Mesodermal cell (in vitro differentiated cells): ENCODE results near the gene TUNAR.

ENCODE experiments used
- H3K27ac ChIP-seq: 2 replicates; pipeline ENCODE4 v1.7.0; 2013; ENCODE audit warnings: mild to moderate bottlenecking, low read depth, low read length, moderate library complexity; ENCODE audit not compliant: severe bottlenecking
- H3K36me3 ChIP-seq: 2 replicates; pipeline ENCODE4 v1.7.1; 2013; ENCODE audit warnings: mild to moderate bottlenecking, low read length, moderate library complexity; ENCODE audit not compliant: control insufficient read depth, insufficient read depth
- H3K4me1 ChIP-seq: one replicate; pipeline ENCODE4 v1.7.1; 2013; ENCODE audit warnings: mild to moderate bottlenecking, low read length; ENCODE audit not compliant: insufficient read depth, control insufficient read depth, poor library complexity, severe bottlenecking
- H3K4me3 ChIP-seq: 2 replicates; pipeline ENCODE4 v1.7.0; 2013; ENCODE audit warnings: low read length, control low read depth, mild to moderate bottlenecking; ENCODE audit not compliant: insufficient read depth, poor library complexity, severe bottlenecking; ENCODE audit errors: extremely low read depth
- H3K9me3 ChIP-seq: 2 replicates; pipeline ENCODE4 v1.7.1; 2013; ENCODE audit warnings: mild to moderate bottlenecking, low read length, moderate library complexity; ENCODE audit not compliant: control insufficient read depth
- WGBS, 2 experiments: methylation state at CpG; one replicate each; pipeline ENCODE4 v1.1.5; 2013; ENCODE audit warnings: missing lambda C conversion rate in 2 of 2; ENCODE audit not compliant: insufficient coverage in 2 of 2; 5-methylcytosine and 5-hydroxymethylcytosine counted together

The TUNAR gene

GRCh38 chr14:95870772-95871171 lies 5.9 kb upstream of the TUNAR start:
- Histone ChIP-seq H3K27ac (no peak overlapping the region), H3K4me1 (no peaks in the 10 kb centered on the region), H3K36me3 (no peaks in the 10 kb centered on the region), H3K9me3 (no peaks in the 10 kb centered on the region), H3K4me3 (no peak overlapping the region)
- 90 to 93% methylated on average over 2 to 4 of the region's 7 CpGs for WGBS, 2 experiments

DNA sequence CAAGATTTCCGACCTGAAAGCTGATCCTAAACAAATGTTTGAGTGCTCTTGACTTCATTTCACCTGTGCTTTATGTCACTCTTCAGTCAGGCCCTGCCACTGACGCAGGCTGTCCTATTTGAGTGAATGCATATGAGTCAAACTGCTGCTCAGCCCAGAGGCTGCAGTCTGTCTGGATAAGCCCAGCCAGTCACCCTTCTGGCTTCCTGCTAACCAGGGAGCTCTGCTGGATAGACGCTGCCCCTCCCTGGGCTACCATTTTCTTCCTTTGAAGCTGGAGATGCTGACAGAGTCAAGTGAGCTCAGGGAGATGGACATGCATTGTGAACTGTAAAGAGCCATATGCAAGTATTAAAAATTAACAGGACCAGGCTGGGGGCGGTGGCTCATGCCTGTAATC lies 5.1 kb upstream of the TUNAR start:
- no peaks in the 10 kb centered on the region for H3K9me3 ChIP-seq
- 84 to 90% methylated on average over 3 to 4 of the region's 4 CpGs for WGBS, 2 experiments
- H3K4me3 ChIP-seq: no peak overlapping the region

GRCh38 chr14:95872777-95873176 lies 3.9 kb upstream of the TUNAR start:
- no peaks in the 10 kb centered on the region for H3K9me3 ChIP-seq
- WGBS, 2 experiments: no CpG with 5 or more reads among the region's 3 CpGs
- H3K27ac ChIP-seq: no peak overlapping the region
- no peaks in the 10 kb centered on the region for H3K4me1 ChIP-seq
- no peaks in the 10 kb centered on the region for H3K36me3 ChIP-seq
- no peak overlapping the region for H3K4me3 ChIP-seq

More for the DNA sequence above, 5.1 kb upstream of the TUNAR start:
- Histone ChIP-seq H3K27ac (no peak overlapping the region), H3K36me3 (no peaks in the 10 kb centered on the region), H3K4me1 (no peaks in the 10 kb centered on the region)

DNA sequence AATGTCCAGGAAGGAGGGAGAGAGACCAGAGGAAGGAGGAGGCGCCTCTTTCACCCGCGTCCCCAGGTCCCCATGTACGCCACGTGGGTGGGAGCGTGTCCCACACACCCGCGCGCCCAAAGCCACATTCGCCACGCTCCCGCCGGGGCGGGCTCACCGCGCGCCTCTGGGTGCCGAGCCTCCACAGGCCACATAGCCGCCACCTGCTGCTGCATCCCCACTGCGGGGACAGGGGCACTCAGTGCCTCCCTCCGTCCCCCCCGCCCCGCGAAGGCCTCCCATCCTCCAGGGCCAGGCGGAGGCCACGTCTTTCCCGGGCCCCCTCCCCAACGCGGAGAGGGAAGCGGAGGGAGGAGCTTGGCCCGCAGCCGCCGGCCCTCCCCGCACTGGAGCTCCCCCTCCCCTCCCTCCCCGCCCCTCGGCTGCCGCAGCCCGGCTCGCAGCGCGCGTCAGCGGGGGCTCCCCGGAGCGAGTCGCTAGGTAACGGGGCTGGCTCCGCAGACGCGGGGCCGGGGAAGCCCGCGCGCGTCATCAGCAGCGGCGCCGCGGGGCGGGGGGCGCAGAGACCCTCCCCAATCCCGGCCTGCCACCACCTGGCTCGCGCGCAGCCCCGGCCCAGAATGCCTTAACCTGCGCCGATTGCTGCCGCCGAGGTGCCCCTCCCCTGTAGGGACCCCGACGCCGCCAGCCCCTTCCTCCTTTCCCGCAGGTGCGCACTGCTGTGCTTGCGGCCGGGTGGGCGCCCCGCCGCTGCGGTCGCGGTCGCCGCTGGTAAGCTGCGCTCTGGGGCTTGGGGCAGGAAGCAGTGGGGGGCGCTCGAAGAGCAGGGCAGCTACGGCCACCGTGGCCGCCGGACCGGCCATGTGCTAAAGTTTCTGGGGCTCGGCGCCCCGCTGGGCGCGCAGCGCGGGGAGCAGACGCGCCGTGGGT lies 536 bp upstream of the TUNAR start:
- H3K9me3 ChIP-seq: no peaks in the 10 kb centered on the region
- H3K27ac ChIP-seq: no peak overlapping the region
- no peaks in the 10 kb centered on the region for H3K36me3 ChIP-seq
- peak overlapping the region; percentile 49 for H3K4me3 ChIP-seq
- WGBS, 2 experiments: 13 to 14% methylated on average over 62 to 73 of the region's 103 CpGs
- no peaks in the 10 kb centered on the region for H3K4me1 ChIP-seq

DNA sequence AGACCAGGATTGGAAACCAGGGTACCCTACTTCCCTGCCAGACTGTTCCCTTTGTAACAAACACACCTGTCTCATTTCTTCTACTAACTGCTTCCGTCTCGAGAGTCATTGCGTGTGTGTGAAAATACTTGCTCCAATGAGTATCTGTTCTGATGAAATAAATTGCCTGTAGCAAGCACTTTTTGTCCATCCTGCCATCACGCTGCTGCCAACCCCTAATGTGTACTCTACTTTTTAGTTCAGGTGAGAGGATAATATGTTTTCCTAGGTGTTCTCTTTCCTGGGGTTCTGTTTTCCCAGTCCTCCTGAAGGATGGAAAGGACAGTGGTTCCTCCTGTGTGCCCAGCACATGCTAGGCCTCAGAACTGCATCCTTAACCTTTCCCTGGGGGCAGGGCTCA lies 1.0 kb downstream of the TUNAR start:
- Histone ChIP-seq H3K27ac (no peak overlapping the region), H3K4me3 (peak overlapping the region; percentile 49), H3K4me1 (no peaks in the 10 kb centered on the region), H3K9me3 (no peaks in the 10 kb centered on the region), H3K36me3 (no peaks in the 10 kb centered on the region)
- WGBS, 2 experiments: no CpG with 5 or more reads among the region's 4 CpGs

- no peak overlapping the region for H3K27ac ChIP-seq
These were observed 7.7 kb downstream of the TUNAR start for GRCh38 chr14:95884377-95884776.

GRCh38 chr14:95885278-95885677 lies 8.6 kb downstream of the TUNAR start:
- 59 to 81% methylated on average over 6 to 7 of the region's 7 CpGs for WGBS, 2 experiments
- no peak overlapping the region for H3K27ac ChIP-seq
- no peaks in the 10 kb centered on the region for H3K9me3 ChIP-seq
- H3K4me3 ChIP-seq: no peak overlapping the region
- peaks cover 3% of the 10 kb centered on the region for H3K4me1 ChIP-seq
- no peaks in the 10 kb centered on the region for H3K36me3 ChIP-seq

More at GRCh38 chr14:95884377-95884776, 7.7 kb downstream of the TUNAR start:
- H3K36me3 ChIP-seq: no peaks in the 10 kb centered on the region
- peaks cover 3% of the 10 kb centered on the region for H3K4me1 ChIP-seq
- no peaks in the 10 kb centered on the region for H3K9me3 ChIP-seq
- no peak overlapping the region for H3K4me3 ChIP-seq
- WGBS, 2 experiments: 81 to 93% methylated on average over 2 to 3 of the region's 3 CpGs

- WGBS, 2 experiments: 92 to 96% methylated on average over 4 to 6 of the region's 7 CpGs
- Histone ChIP-seq H3K4me1 (peaks cover 3% of the 10 kb centered on the region), H3K36me3 (no peaks in the 10 kb centered on the region), H3K4me3 (no peak overlapping the region), H3K27ac (no peak overlapping the region), H3K9me3 (no peaks in the 10 kb centered on the region)
These were observed 9.2 kb downstream of the TUNAR start for GRCh38 chr14:95885866-95886265.

- no peak overlapping the region for H3K27ac ChIP-seq
- no peak overlapping the region for H3K4me3 ChIP-seq
- H3K4me1 ChIP-seq: peaks cover 6% of the 10 kb centered on the region
- H3K9me3 ChIP-seq: no peaks in the 10 kb centered on the region
- H3K36me3 ChIP-seq: no peaks in the 10 kb centered on the region
- 96 to 98% methylated on average over 6 of the region's 7 CpGs for WGBS, 2 experiments
These were observed 9.9 kb downstream of the TUNAR start for GRCh38 chr14:95886366-95887056.

DNA sequence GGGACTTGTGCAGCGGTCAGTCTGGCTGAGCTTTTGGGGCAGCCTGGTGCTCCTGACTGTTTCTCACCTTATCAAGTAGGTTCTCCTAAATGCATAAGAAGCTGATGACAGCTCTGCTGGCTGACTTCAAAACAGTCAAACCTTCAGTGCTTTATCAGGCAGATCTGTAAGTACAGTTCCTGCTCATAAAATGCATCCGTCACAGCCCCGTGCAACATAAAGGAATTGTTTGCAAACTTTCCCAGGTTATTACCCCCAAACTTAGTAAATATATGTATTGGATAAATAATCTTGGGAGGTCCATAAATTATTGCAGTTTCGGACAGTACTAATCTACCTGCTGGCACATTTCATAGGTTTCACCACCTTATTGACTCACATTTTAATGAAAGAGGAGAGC lies 10.7 kb downstream of the TUNAR start:
- Histone ChIP-seq H3K4me3 (no peak overlapping the region), H3K27ac (no peak overlapping the region), H3K9me3 (no peaks in the 10 kb centered on the region), H3K4me1 (peaks cover 6% of the 10 kb centered on the region), H3K36me3 (no peaks in the 10 kb centered on the region)
- WGBS, 2 experiments: 86 to 91% methylated on average over 1 of the region's 4 CpGs
